ENCODE measurements around the gene TFAM.

Gene TFAM

GRCh38 chr10:58360412-58361004 lies 24.7 kb upstream of the TFAM start:
- Mint-ChIP-seq H3K27me3 (no peaks in the 10 kb centered on the region), H3K36me3 (peaks cover 12% of the 10 kb centered on the region), H3K9me3 (ENCODE audit: low read depth) (no peaks in the 10 kb centered on the region), H3K4me3 (no peak overlapping the region), H3K27ac (no peak overlapping the region), H3K4me1 (ENCODE audit: low read depth) (peaks cover 29% of the 10 kb centered on the region)

GRCh38 chr10:58361353-58361752 lies 23.9 kb upstream of the TFAM start:
- no peak overlapping the region for H3K27ac Mint-ChIP-seq
- peaks cover 12% of the 10 kb centered on the region for H3K36me3 Mint-ChIP-seq
- peaks cover 27% of the 10 kb centered on the region for H3K4me1 Mint-ChIP-seq (ENCODE audit: low read depth)
- H3K27me3 Mint-ChIP-seq = no peaks in the 10 kb centered on the region
- H3K4me3 Mint-ChIP-seq = no peak overlapping the region
- H3K9me3 Mint-ChIP-seq (ENCODE audit: low read depth) = no peaks in the 10 kb centered on the region

GRCh38 chr10:58362027-58362789 lies 23.0 kb upstream of the TFAM start:
- Mint-ChIP-seq H3K36me3 (peaks cover 12% of the 10 kb centered on the region), H3K27me3 (no peaks in the 10 kb centered on the region), H3K4me3 (no peak overlapping the region), H3K27ac (no peak overlapping the region), H3K9me3 (ENCODE audit: low read depth) (no peaks in the 10 kb centered on the region), H3K4me1 (ENCODE audit: low read depth) (peaks cover 22% of the 10 kb centered on the region)

- Mint-ChIP-seq H3K36me3 (peaks cover 11% of the 10 kb centered on the region), H3K27me3 (no peaks in the 10 kb centered on the region), H3K4me1 (ENCODE audit: low read depth) (no peaks in the 10 kb centered on the region), H3K4me3 (no peak overlapping the region), H3K9me3 (ENCODE audit: low read depth) (no peaks in the 10 kb centered on the region), H3K27ac (no peak overlapping the region)
Measured at GRCh38 chr10:58367069-58367468, 18.1 kb upstream of the TFAM start.

- Mint-ChIP-seq H3K4me1 (ENCODE audit: low read depth) (no peaks in the 10 kb centered on the region), H3K9me3 (ENCODE audit: low read depth) (no peaks in the 10 kb centered on the region), H3K27ac (no peak overlapping the region), H3K36me3 (peaks cover 4% of the 10 kb centered on the region), H3K27me3 (no peaks in the 10 kb centered on the region), H3K4me3 (no peak overlapping the region)
Measured at GRCh38 chr10:58371473-58371872, 13.7 kb upstream of the TFAM start.

GRCh38 chr10:58372607-58373441 lies 12.4 kb upstream of the TFAM start:
- Mint-ChIP-seq H3K4me1 (ENCODE audit: low read depth) (no peaks in the 10 kb centered on the region), H3K27me3 (no peaks in the 10 kb centered on the region), H3K4me3 (no peak overlapping the region), H3K9me3 (ENCODE audit: low read depth) (no peaks in the 10 kb centered on the region), H3K36me3 (peaks cover 4% of the 10 kb centered on the region), H3K27ac (no peak overlapping the region)

GRCh38 chr10:58373442-58373827 lies 11.8 kb upstream of the TFAM start:
- no peaks in the 10 kb centered on the region for H3K4me1 Mint-ChIP-seq (ENCODE audit: low read depth)
- no peaks in the 10 kb centered on the region for H3K27me3 Mint-ChIP-seq
- H3K36me3 Mint-ChIP-seq = peaks cover 4% of the 10 kb centered on the region
- H3K27ac Mint-ChIP-seq = no peak overlapping the region
- no peak overlapping the region for H3K4me3 Mint-ChIP-seq
- H3K9me3 Mint-ChIP-seq (ENCODE audit: low read depth) = no peaks in the 10 kb centered on the region

GRCh38 chr10:58382489-58382995 lies 2.7 kb upstream of the TFAM start:
- H3K9me3 Mint-ChIP-seq (ENCODE audit: low read depth) = no peaks in the 10 kb centered on the region
- H3K4me3 Mint-ChIP-seq = no peak overlapping the region
- peaks cover 3% of the 10 kb centered on the region for H3K36me3 Mint-ChIP-seq
- no peak overlapping the region for H3K27ac Mint-ChIP-seq
- peaks cover 28% of the 10 kb centered on the region for H3K4me1 Mint-ChIP-seq (ENCODE audit: low read depth)
- no peaks in the 10 kb centered on the region for H3K27me3 Mint-ChIP-seq

GRCh38 chr10:58384095-58384494 lies 1.1 kb upstream of the TFAM start:
- peak overlapping the region; percentile 97 for H3K4me3 Mint-ChIP-seq
- H3K27me3 Mint-ChIP-seq = no peaks in the 10 kb centered on the region
- peaks cover 6% of the 10 kb centered on the region for H3K36me3 Mint-ChIP-seq
- no peaks in the 10 kb centered on the region for H3K9me3 Mint-ChIP-seq (ENCODE audit: low read depth)
- H3K27ac Mint-ChIP-seq = peak overlapping the region; percentile 73
- peaks cover 41% of the 10 kb centered on the region for H3K4me1 Mint-ChIP-seq (ENCODE audit: low read depth)

GRCh38 chr10:58384544-58384998 lies 639 bp upstream of the TFAM start:
- peak overlapping the region; percentile 73 for H3K27ac Mint-ChIP-seq
- H3K9me3 Mint-ChIP-seq (ENCODE audit: low read depth) = no peaks in the 10 kb centered on the region
- H3K36me3 Mint-ChIP-seq = peaks cover 6% of the 10 kb centered on the region
- no peaks in the 10 kb centered on the region for H3K27me3 Mint-ChIP-seq
- peak overlapping the region; percentile 97 for H3K4me3 Mint-ChIP-seq
- H3K4me1 Mint-ChIP-seq (ENCODE audit: low read depth) = peaks cover 46% of the 10 kb centered on the region

GRCh38 chr10:58385784-58386112 lies 538 bp downstream of the TFAM start:
- H3K36me3 Mint-ChIP-seq = peaks cover 6% of the 10 kb centered on the region
- peak overlapping the region; percentile 97 for H3K4me3 Mint-ChIP-seq
- no peaks in the 10 kb centered on the region for H3K9me3 Mint-ChIP-seq (ENCODE audit: low read depth)
- H3K4me1 Mint-ChIP-seq (ENCODE audit: low read depth) = peaks cover 55% of the 10 kb centered on the region
- peak overlapping the region; percentile 98 for H3K27ac Mint-ChIP-seq
- H3K27me3 Mint-ChIP-seq = no peaks in the 10 kb centered on the region

GRCh38 chr10:58389024-58389423 lies 3.8 kb downstream of the TFAM start:
- Mint-ChIP-seq H3K4me3 (no peak overlapping the region), H3K27ac (no peak overlapping the region), H3K9me3 (ENCODE audit: low read depth) (no peaks in the 10 kb centered on the region), H3K4me1 (ENCODE audit: low read depth) (peaks cover 56% of the 10 kb centered on the region), H3K36me3 (peaks cover 9% of the 10 kb centered on the region), H3K27me3 (no peaks in the 10 kb centered on the region)

- H3K9me3 Mint-ChIP-seq (ENCODE audit: low read depth) = no peaks in the 10 kb centered on the region
- H3K4me1 Mint-ChIP-seq (ENCODE audit: low read depth) = peaks cover 34% of the 10 kb centered on the region
- peak overlapping the region; percentile 29 for H3K27ac Mint-ChIP-seq
- peaks cover 20% of the 10 kb centered on the region for H3K36me3 Mint-ChIP-seq
- H3K27me3 Mint-ChIP-seq = no peaks in the 10 kb centered on the region
- no peak overlapping the region for H3K4me3 Mint-ChIP-seq
Measured at GRCh38 chr10:58393317-58393716, 8.1 kb downstream of the TFAM start.

GRCh38 chr10:58394471-58394870 lies 9.3 kb downstream of the TFAM start:
- H3K4me1 Mint-ChIP-seq (ENCODE audit: low read depth) = peaks cover 23% of the 10 kb centered on the region
- no peaks in the 10 kb centered on the region for H3K27me3 Mint-ChIP-seq
- no peak overlapping the region for H3K4me3 Mint-ChIP-seq
- peaks cover 17% of the 10 kb centered on the region for H3K36me3 Mint-ChIP-seq
- H3K27ac Mint-ChIP-seq = no peak overlapping the region
- H3K9me3 Mint-ChIP-seq (ENCODE audit: low read depth) = no peaks in the 10 kb centered on the region

- H3K27ac Mint-ChIP-seq = no peak overlapping the region
- H3K4me3 Mint-ChIP-seq = no peak overlapping the region
- no peaks in the 10 kb centered on the region for H3K27me3 Mint-ChIP-seq
- peaks cover 13% of the 10 kb centered on the region for H3K4me1 Mint-ChIP-seq (ENCODE audit: low read depth)
- H3K9me3 Mint-ChIP-seq (ENCODE audit: low read depth) = no peaks in the 10 kb centered on the region
- H3K36me3 Mint-ChIP-seq = peaks cover 18% of the 10 kb centered on the region
Measured at GRCh38 chr10:58396057-58396456, 10.8 kb downstream of the TFAM start.

Data from activated naive CD8-positive, alpha-beta T cell (primary cell).